Mesothelial cell of epicardium (in vitro differentiated cells): ENCODE results near the gene PARD3B. TPM values are rescaled to one million over a fixed set of nuclear protein-coding genes. Genes with fewer than 3 reads are reported as not detected.
A peak's percentile ranks its signal among the peaks of the same experiment; 100 is the strongest.

Experiments
- DNase-seq, 2 experiments: peaks; one replicate each; pipeline ENCODE4 v3.0.0; 2021; ENCODE audit warnings: low spot score in 2 of 2; ENCODE audit not compliant: unreplicated experiment in 2 of 2
- H3K27ac Mint-ChIP-seq: 2 replicates; pipeline ENCODE4 v1.8.0; 2021; ENCODE audit warnings: mixed read lengths
- H3K27me3 Mint-ChIP-seq: 2 replicates; pipeline ENCODE4 v1.8.0; 2021; ENCODE audit warnings: low read depth, mixed read lengths
- H3K36me3 Mint-ChIP-seq: 2 replicates; pipeline ENCODE4 v1.8.0; 2021; ENCODE audit warnings: mixed read lengths
- H3K4me1 Mint-ChIP-seq: 2 replicates; pipeline ENCODE4 v1.8.0; 2021; ENCODE audit warnings: mixed read lengths
- H3K4me3 Mint-ChIP-seq: 2 replicates; pipeline ENCODE4 v1.8.0; 2021; ENCODE audit warnings: mild to moderate bottlenecking, moderate library complexity, mixed read lengths
- H3K9me3 Mint-ChIP-seq: 2 replicates; pipeline ENCODE4 v1.8.0; 2021; ENCODE audit warnings: mixed read lengths
- CTCF ChIP-seq: fragments of 200-600 bp; sonication (generic); IDR thresholded peaks from one replicate; pipeline ENCODE4 v1.5.0; 2021; ENCODE audit warnings: antibody characterized with exemption; ENCODE audit not compliant: unreplicated experiment
- total RNA-seq: library from RNA; stranded (reverse); gene quantifications from 3 replicates; pipeline ENCODE4 v1.2.1, GENCODE V29; 2021

PARD3B gene
- total RNA-seq, 1 donor from 2014 or later, result 23.4 TPM

GRCh38 chr2:204892506-204893255, 347.4 kb downstream of the PARD3B start:
- H3K36me3 Mint-ChIP-seq, result no peaks in the 10 kb centered on the region
- no peak overlapping the region for H3K4me3 Mint-ChIP-seq
- no peak overlapping the region for H3K27ac Mint-ChIP-seq
- H3K27me3 Mint-ChIP-seq, result no peaks in the 10 kb centered on the region
- H3K4me1 Mint-ChIP-seq, result peaks cover 7% of the 10 kb centered on the region
- TF ChIP-seq CTCF, result no peak
- DNase-seq, result no peak
- H3K9me3 Mint-ChIP-seq, result no peaks in the 10 kb centered on the region

GRCh38 chr2:204896146-204896545, 350.9 kb downstream of the PARD3B start:
- H3K9me3 Mint-ChIP-seq, result peaks cover 22% of the 10 kb centered on the region
- peaks cover 17% of the 10 kb centered on the region for H3K36me3 Mint-ChIP-seq
- no peak for TF ChIP-seq CTCF

GRCh38 chr2:204897561-204897960, 352.3 kb downstream of the PARD3B start:
- DNase-seq, result no peak
- Mint-ChIP-seq H3K36me3 (peaks cover 17% of the 10 kb centered on the region), H3K27me3 (no peaks in the 10 kb centered on the region), H3K4me3 (no peak overlapping the region), H3K27ac (no peak overlapping the region), H3K4me1 (peaks cover 15% of the 10 kb centered on the region), H3K9me3 (peaks cover 22% of the 10 kb centered on the region)
- no peak for TF ChIP-seq CTCF

More at GRCh38 chr2:204896146-204896545, 350.9 kb downstream of the PARD3B start:
- Mint-ChIP-seq H3K27me3 (no peaks in the 10 kb centered on the region), H3K4me3 (no peak overlapping the region), H3K27ac (no peak overlapping the region), H3K4me1 (peaks cover 15% of the 10 kb centered on the region)
- no peak for DNase-seq

- TF ChIP-seq CTCF, result no peak
- Mint-ChIP-seq H3K27ac (no peak overlapping the region), H3K4me3 (no peak overlapping the region), H3K4me1 (peaks cover 14% of the 10 kb centered on the region), H3K9me3 (peaks cover 22% of the 10 kb centered on the region), H3K36me3 (peaks cover 17% of the 10 kb centered on the region), H3K27me3 (no peaks in the 10 kb centered on the region)
- no peak for DNase-seq
Measured at GRCh38 chr2:204898928-204899640, 353.8 kb downstream of the PARD3B start.

- H3K4me1 Mint-ChIP-seq, result peaks cover 12% of the 10 kb centered on the region
- no peaks in the 10 kb centered on the region for H3K27me3 Mint-ChIP-seq
- H3K27ac Mint-ChIP-seq, result peak overlapping the region; percentile 74
- no peak for TF ChIP-seq CTCF
- H3K4me3 Mint-ChIP-seq, result no peak overlapping the region
- peaks cover 22% of the 10 kb centered on the region for H3K9me3 Mint-ChIP-seq
- DNase-seq, result no peak
- peaks cover 17% of the 10 kb centered on the region for H3K36me3 Mint-ChIP-seq
Measured at GRCh38 chr2:204899983-204900382, 354.7 kb downstream of the PARD3B start.
